Stimulated activated naive B cell treated with anti-CD40 and anti-IgM and Interleukin-4, amounts not matched to agents 10 μg/mL and 1 μg/mL and 100 μg/mL, for 72 hours (primary cell): Measurements from ENCODE around the gene PLCB1.
A peak's percentile ranks its signal among the peaks of the same experiment; 100 is the strongest.

ENCODE experiments used
- ATAC-seq, 2 donors: fragments of 150-1000 bp; cut with Tn5 transposase; replicated peaks; 2 replicates each; pipeline ENCODE4 v1.10.0; 2021; ENCODE audit warnings: moderate library complexity in 1 of 2
- DNase-seq: peaks from one replicate; pipeline ENCODE4 v3.0.0; 2021
- H3K27ac Mint-ChIP-seq: one replicate; pipeline ENCODE4 v1.8.0; 2022; ENCODE audit warnings: mild to moderate bottlenecking, mixed read lengths
- H3K27me3 Mint-ChIP-seq, 2 donors: one replicate each; pipeline ENCODE4 v1.8.0; 2022; ENCODE audit warnings: mixed read lengths in 2 of 2
- H3K36me3 Mint-ChIP-seq, 2 donors: one replicate each; pipeline ENCODE4 v1.8.0; 2022; ENCODE audit warnings: mixed read lengths in 2 of 2, mild to moderate bottlenecking in 1 of 2
- H3K4me1 Mint-ChIP-seq, 2 donors: one replicate each; pipeline ENCODE4 v1.8.0; 2022; ENCODE audit warnings: mixed read lengths in 2 of 2, mild to moderate bottlenecking in 1 of 2
- H3K4me3 Mint-ChIP-seq, 2 donors: one replicate each; pipeline ENCODE4 v1.8.0; 2022; ENCODE audit warnings: mild to moderate bottlenecking in 2 of 2, mixed read lengths in 2 of 2, moderate library complexity in 1 of 2
- H3K9me3 Mint-ChIP-seq, 2 donors: one replicate each; pipeline ENCODE4 v1.8.0; 2022; ENCODE audit warnings: mixed read lengths in 2 of 2, mild to moderate bottlenecking in 1 of 2

The PLCB1 gene

DNA sequence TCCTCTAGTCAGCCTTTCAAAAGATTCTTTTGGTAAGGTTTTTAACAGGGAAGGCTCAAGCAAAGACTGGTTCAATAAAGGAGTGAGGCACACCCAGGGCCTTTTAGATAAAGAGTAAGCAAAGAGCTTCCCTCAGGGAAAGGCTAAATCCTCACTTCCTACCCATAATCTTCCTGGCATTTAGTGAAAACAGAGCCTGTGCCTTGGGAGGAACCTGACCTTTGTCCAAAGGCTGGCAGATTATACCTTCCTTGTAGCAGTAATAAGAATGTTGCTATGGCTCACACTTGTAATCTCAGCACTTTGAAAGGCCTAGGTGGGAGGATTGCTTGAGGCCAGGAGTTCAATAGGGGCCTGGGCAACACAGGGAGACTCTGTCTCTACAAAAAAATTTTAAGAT, 656.8 kb downstream of the PLCB1 start:
- H3K4me3 Mint-ChIP-seq: no peak overlapping the region
- no peak for DNase-seq
- no peak for ATAC-seq
- no peaks in the 10 kb centered on the region for H3K27me3 Mint-ChIP-seq
- peaks cover 0 to 1% of the 10 kb centered on the region in 2 donors for H3K36me3 Mint-ChIP-seq
- no peak overlapping the region for H3K27ac Mint-ChIP-seq
- H3K9me3 Mint-ChIP-seq: no peaks in the 10 kb centered on the region
- H3K4me1 Mint-ChIP-seq: no peaks in the 10 kb centered on the region

- no peak overlapping the region for H3K27ac Mint-ChIP-seq
- H3K36me3 Mint-ChIP-seq: peaks cover 0 to 1% of the 10 kb centered on the region in 2 donors
- H3K4me1 Mint-ChIP-seq: no peaks in the 10 kb centered on the region
- ATAC-seq: peak in 1 of 2 donors; percentile 39
- H3K9me3 Mint-ChIP-seq: no peaks in the 10 kb centered on the region
- no peaks in the 10 kb centered on the region for H3K27me3 Mint-ChIP-seq
- no peak overlapping the region for H3K4me3 Mint-ChIP-seq
- DNase-seq: peak; percentile 1
These were observed 658.5 kb downstream of the PLCB1 start for GRCh38 chr20:8790442-8791074.

- no peaks in the 10 kb centered on the region for H3K4me1 Mint-ChIP-seq
- peak; percentile 23 to 27 for ATAC-seq
- H3K36me3 Mint-ChIP-seq: no peaks in the 10 kb centered on the region
- H3K27ac Mint-ChIP-seq: no peak overlapping the region
- DNase-seq: no peak
- no peaks in the 10 kb centered on the region for H3K9me3 Mint-ChIP-seq
- H3K27me3 Mint-ChIP-seq: no peaks in the 10 kb centered on the region
- H3K4me3 Mint-ChIP-seq: no peak overlapping the region
These were observed 663.3 kb downstream of the PLCB1 start for GRCh38 chr20:8795404-8795803.

- no peak for DNase-seq
- no peak overlapping the region for H3K4me3 Mint-ChIP-seq
- no peaks in the 10 kb centered on the region for H3K36me3 Mint-ChIP-seq
- H3K27me3 Mint-ChIP-seq: no peaks in the 10 kb centered on the region
- no peaks in the 10 kb centered on the region for H3K9me3 Mint-ChIP-seq
- no peak overlapping the region for H3K27ac Mint-ChIP-seq
- no peaks in the 10 kb centered on the region for H3K4me1 Mint-ChIP-seq
- ATAC-seq: no peak
These were observed 664.1 kb downstream of the PLCB1 start for GRCh38 chr20:8796088-8796660.

- ATAC-seq: no peak
- peaks cover 0 to 2% of the 10 kb centered on the region in 2 donors for H3K36me3 Mint-ChIP-seq
- no peak for DNase-seq
- no peaks in the 10 kb centered on the region for H3K4me1 Mint-ChIP-seq
- no peak overlapping the region for H3K27ac Mint-ChIP-seq
- no peaks in the 10 kb centered on the region for H3K9me3 Mint-ChIP-seq
- no peak overlapping the region for H3K4me3 Mint-ChIP-seq
- no peaks in the 10 kb centered on the region for H3K27me3 Mint-ChIP-seq
These were observed 666.4 kb downstream of the PLCB1 start for GRCh38 chr20:8798505-8798904.

DNA sequence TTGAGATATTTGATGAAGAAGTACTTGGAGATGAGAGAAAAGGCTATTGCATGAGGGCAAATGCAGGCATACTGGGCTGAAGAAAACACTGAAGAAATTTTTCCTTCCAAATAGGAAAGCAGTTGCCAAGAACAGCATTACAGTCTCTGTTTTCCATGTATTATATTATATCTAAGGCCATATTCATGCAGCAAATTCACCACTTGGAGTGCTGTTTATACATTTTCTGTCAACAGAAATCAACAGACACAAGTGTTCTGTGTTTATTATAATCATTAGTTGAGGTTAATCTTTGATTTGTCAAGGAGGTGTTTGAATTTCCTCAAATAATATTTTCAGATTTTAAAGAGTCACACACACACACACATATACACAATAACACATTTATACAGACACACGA, 668.0 kb downstream of the PLCB1 start:
- Mint-ChIP-seq H3K36me3 (peaks cover 0 to 2% of the 10 kb centered on the region in 2 donors), H3K27ac (no peak overlapping the region), H3K4me3 (no peak overlapping the region), H3K27me3 (no peaks in the 10 kb centered on the region), H3K9me3 (no peaks in the 10 kb centered on the region), H3K4me1 (no peaks in the 10 kb centered on the region)
- ATAC-seq: no peak
- no peak for DNase-seq

DNA sequence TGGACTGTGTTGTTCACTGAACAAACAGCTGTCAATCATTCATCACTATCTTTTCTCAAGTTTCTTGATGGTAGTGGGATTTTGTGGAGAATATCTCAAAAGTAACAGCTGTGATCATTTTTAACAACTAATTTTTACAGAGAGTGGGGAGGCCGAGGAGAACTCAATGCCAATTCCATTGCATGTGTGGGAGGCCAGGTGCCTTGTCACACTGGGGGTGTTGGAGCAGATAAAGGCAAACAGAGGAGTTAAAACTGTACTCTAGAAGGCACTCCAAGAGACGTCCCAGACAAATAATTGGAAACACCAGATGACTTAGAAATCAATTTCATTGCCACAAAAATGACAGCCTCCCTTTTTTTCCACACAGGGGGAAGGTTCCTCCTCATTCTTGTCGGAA, 669.6 kb downstream of the PLCB1 start:
- no peak for DNase-seq
- H3K9me3 Mint-ChIP-seq: no peaks in the 10 kb centered on the region
- H3K36me3 Mint-ChIP-seq: peaks cover 0 to 2% of the 10 kb centered on the region in 2 donors
- peaks cover 0 to 1% of the 10 kb centered on the region in 2 donors for H3K4me1 Mint-ChIP-seq
- ATAC-seq: no peak
- H3K27ac Mint-ChIP-seq: no peak overlapping the region
- no peaks in the 10 kb centered on the region for H3K27me3 Mint-ChIP-seq
- no peak overlapping the region for H3K4me3 Mint-ChIP-seq

GRCh38 chr20:8803065-8803464, 671.0 kb downstream of the PLCB1 start:
- no peak for ATAC-seq
- H3K27me3 Mint-ChIP-seq: no peaks in the 10 kb centered on the region
- DNase-seq: no peak

DNA sequence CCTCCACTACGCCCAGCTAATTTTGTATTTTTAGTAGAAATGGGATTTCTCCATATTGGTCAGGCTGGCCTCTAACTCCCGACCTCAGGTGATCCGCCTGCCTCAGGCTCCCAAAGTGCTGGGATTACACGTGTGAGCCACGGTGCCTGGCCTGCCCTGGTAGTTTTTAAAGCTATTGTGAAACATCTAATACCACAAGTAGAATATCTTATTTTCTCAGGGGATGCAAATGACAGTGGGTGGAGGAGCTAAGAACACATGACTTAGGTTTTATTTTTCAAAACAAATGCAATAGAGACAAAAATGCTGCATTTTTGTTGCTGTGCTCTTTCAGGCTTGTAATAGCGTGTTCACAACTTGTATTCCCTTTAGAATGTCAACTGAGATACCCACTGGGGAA, 671.9 kb downstream of the PLCB1 start:
- no peaks in the 10 kb centered on the region for H3K9me3 Mint-ChIP-seq
- peaks cover 0 to 1% of the 10 kb centered on the region in 2 donors for H3K4me1 Mint-ChIP-seq
- no peaks in the 10 kb centered on the region for H3K27me3 Mint-ChIP-seq
- H3K36me3 Mint-ChIP-seq: peaks cover 0 to 2% of the 10 kb centered on the region in 2 donors
- no peak overlapping the region for H3K4me3 Mint-ChIP-seq
- no peak for DNase-seq
- H3K27ac Mint-ChIP-seq: no peak overlapping the region
- no peak for ATAC-seq

More at GRCh38 chr20:8803065-8803464, 671.0 kb downstream of the PLCB1 start:
- Mint-ChIP-seq H3K9me3 (no peaks in the 10 kb centered on the region), H3K27ac (no peak overlapping the region), H3K4me3 (no peak overlapping the region), H3K4me1 (peaks cover 0 to 1% of the 10 kb centered on the region in 2 donors), H3K36me3 (peaks cover 0 to 2% of the 10 kb centered on the region in 2 donors)

DNA sequence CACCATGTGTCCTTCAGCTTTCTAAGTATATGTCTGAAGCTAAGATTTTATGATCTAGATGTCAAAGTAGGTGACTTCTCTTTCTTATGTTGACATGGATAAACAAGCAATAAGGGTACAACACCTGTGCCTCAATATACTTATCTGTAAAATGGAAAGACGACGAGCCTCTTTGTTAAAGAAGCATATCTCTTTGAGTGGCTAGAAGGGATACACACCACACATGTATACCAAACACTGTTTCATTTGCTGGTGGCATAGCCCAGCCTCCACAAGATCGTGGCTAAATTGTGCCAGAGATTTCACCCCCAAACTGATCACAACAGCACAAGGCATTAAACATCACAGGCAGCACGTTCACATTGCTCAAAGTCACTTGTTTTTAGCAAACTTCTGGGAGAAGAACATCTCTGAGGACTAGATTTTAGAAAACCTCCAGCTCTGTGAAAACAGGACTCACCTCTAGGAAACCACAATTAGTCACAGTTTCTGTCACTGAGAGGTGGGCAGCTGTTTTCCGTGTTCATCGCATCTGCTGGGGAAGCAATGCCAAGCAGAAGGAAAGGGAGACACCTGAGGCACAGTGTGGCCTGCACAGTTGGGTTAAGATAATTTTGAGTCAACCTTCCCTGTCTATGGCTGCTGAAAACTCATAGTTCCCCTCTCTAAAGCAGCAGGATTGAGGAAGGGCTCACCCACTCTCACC, 673.8 kb downstream of the PLCB1 start:
- H3K9me3 Mint-ChIP-seq: no peaks in the 10 kb centered on the region
- no peak for ATAC-seq

DNA sequence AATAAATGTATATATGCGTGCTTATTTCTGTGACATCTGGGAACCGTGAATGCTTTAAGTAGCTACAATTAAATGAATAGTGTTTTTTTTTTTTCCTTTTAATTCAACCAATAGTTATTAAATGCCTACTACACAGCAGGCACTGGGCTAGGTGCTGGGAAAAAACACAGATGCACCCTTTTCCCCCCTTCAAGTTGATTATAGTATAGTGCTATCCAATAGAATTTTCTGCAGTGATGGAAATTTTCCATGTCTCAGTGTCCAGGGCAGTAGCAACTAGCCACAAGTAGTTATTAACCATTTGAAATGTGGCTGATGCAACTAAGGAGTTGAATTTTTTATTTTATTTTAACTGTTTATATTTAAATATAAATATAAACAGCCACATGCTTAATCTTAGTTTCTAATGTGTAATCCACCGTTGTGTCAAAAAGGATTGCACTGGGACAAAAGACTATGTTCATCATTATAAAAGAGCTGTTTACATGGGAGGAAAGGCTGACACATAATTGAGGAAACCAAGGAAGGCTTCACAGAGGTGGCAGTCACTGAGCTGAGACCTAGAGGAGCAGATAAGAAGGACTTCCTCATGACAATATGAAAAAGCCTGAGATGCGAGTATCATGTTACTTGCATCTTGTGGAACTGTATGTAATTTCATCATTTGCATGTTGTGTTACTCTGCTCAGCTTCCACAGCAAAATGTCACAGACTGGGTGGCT, 675.6 kb downstream of the PLCB1 start:
- DNase-seq (no peak), ATAC-seq (no peak)
- Mint-ChIP-seq H3K27me3 (peaks cover 0 to 6% of the 10 kb centered on the region in 2 donors), H3K27ac (no peak overlapping the region), H3K4me1 (peaks cover 0 to 1% of the 10 kb centered on the region in 2 donors), H3K4me3 (no peak overlapping the region), H3K9me3 (no peaks in the 10 kb centered on the region), H3K36me3 (no peaks in the 10 kb centered on the region)

More for the DNA sequence above, 673.8 kb downstream of the PLCB1 start:
- no peaks in the 10 kb centered on the region for H3K27me3 Mint-ChIP-seq
- no peak overlapping the region for H3K27ac Mint-ChIP-seq
- H3K36me3 Mint-ChIP-seq: peaks cover 0 to 2% of the 10 kb centered on the region in 2 donors
- peaks cover 0 to 1% of the 10 kb centered on the region in 2 donors for H3K4me1 Mint-ChIP-seq
- DNase-seq: no peak
- no peak overlapping the region for H3K4me3 Mint-ChIP-seq

- no peaks in the 10 kb centered on the region for H3K9me3 Mint-ChIP-seq
- H3K4me3 Mint-ChIP-seq: no peak overlapping the region
- H3K36me3 Mint-ChIP-seq: no peaks in the 10 kb centered on the region
- peaks cover 0 to 1% of the 10 kb centered on the region in 2 donors for H3K4me1 Mint-ChIP-seq
- ATAC-seq: no peak
- no peak overlapping the region for H3K27ac Mint-ChIP-seq
- DNase-seq: no peak
- H3K27me3 Mint-ChIP-seq: peaks cover 0 to 6% of the 10 kb centered on the region in 2 donors
These were observed 676.1 kb downstream of the PLCB1 start for GRCh38 chr20:8808202-8808535.

GRCh38 chr20:8809107-8809953, 677.3 kb downstream of the PLCB1 start:
- Mint-ChIP-seq H3K4me1 (peaks cover 0 to 1% of the 10 kb centered on the region in 2 donors), H3K36me3 (no peaks in the 10 kb centered on the region), H3K27ac (no peak overlapping the region), H3K9me3 (no peaks in the 10 kb centered on the region), H3K27me3 (peaks cover 0 to 6% of the 10 kb centered on the region in 2 donors), H3K4me3 (no peak overlapping the region)
- DNase-seq (no peak), ATAC-seq (no peak)
